Activated CD4-positive, alpha-beta T cell treated with anti-CD3 and anti-CD28 coated beads for 1 hour (primary cell): ENCODE results near the gene ARHGAP42.
"Not testable (repeated sequence)": the region's sequence is repeated elsewhere in the genome, so short reads cannot be mapped to it uniquely, and the experiment has no call there.

Experiments
- DNase-seq: peaks from one replicate; pipeline ENCODE4 v3.0.0-alpha.2; 2020

ARHGAP42 gene

GRCh38 chr11:100984668-100985067, 297.6 kb downstream of the ARHGAP42 start:
- DNase-seq: no peak

GRCh38 chr11:100990931-100991330, 303.8 kb downstream of the ARHGAP42 start:
- no peak for DNase-seq

GRCh38 chr11:100991541-100991940, 304.5 kb downstream of the ARHGAP42 start:
- DNase-seq: no peak

GRCh38 chr11:100994966-100995365, 307.9 kb downstream of the ARHGAP42 start:
- no peak for DNase-seq

GRCh38 chr11:100999756-101000155, 312.7 kb downstream of the ARHGAP42 start:
- DNase-seq: no peak

- no peak for DNase-seq
Measured at GRCh38 chr11:101003468-101003867, 316.4 kb downstream of the ARHGAP42 start.

- no peak for DNase-seq
Measured at GRCh38 chr11:101008961-101009689, 322.0 kb downstream of the ARHGAP42 start.

GRCh38 chr11:101009690-101010055, 322.6 kb downstream of the ARHGAP42 start:
- no peak for DNase-seq

GRCh38 chr11:101010899-101011298, 323.8 kb downstream of the ARHGAP42 start:
- DNase-seq: no peak

- no peak for DNase-seq
Measured at GRCh38 chr11:101011881-101012280, 324.8 kb downstream of the ARHGAP42 start.

GRCh38 chr11:101013702-101014101, 326.6 kb downstream of the ARHGAP42 start:
- DNase-seq: not testable (repeated sequence)

GRCh38 chr11:101014600-101015285, 327.7 kb downstream of the ARHGAP42 start:
- DNase-seq: no peak

- DNase-seq: no peak
Measured at GRCh38 chr11:101019870-101020269, 332.8 kb downstream of the ARHGAP42 start.

- DNase-seq: no peak
Measured at GRCh38 chr11:101022256-101022655, 335.2 kb downstream of the ARHGAP42 start.

GRCh38 chr11:101028644-101029043, 341.6 kb downstream of the ARHGAP42 start:
- no peak for DNase-seq

GRCh38 chr11:101030015-101030414, 342.9 kb downstream of the ARHGAP42 start:
- no peak for DNase-seq

GRCh38 chr11:101030692-101031091, 343.6 kb downstream of the ARHGAP42 start:
- no peak for DNase-seq

GRCh38 chr11:101031713-101032112, 344.6 kb downstream of the ARHGAP42 start:
- DNase-seq: no peak

GRCh38 chr11:101032991-101033390, 345.9 kb downstream of the ARHGAP42 start:
- DNase-seq: no peak

- no peak for DNase-seq
Measured at GRCh38 chr11:101034076-101034475, 347.0 kb downstream of the ARHGAP42 start.

GRCh38 chr11:101035872-101036271, 348.8 kb downstream of the ARHGAP42 start:
- DNase-seq: no peak
